T-helper 1 cell treated with Interleukin-12 subunit alpha and Interleukin-12 subunit beta and Interleukin-4 antibody, amounts not matched to agents 30 ng/mL and 1 ng/mL, for 36 hours (primary cell): Measurements from ENCODE around the gene MAST4. TPM values are rescaled to one million over a fixed set of nuclear protein-coding genes. Genes with fewer than 3 reads are reported as not detected.

Experiments used
- intact Hi-C: fragments of 100-400 bp; cut with micrococcal nuclease; formaldehyde crosslinking; loops from one replicate; pipeline ENCODE4 v1.15.1; 2024
- total RNA-seq: library from RNA; stranded (reverse); gene quantifications from 2 replicates; pipeline ENCODE4 v1.2.3, GENCODE V29; 2022

MAST4 gene
- total RNA-seq, 1 donor from 2014 or later: 65.8 TPM

- intact Hi-C loops: loop anchor here (5.0 kb wide), 1 partner anchor 582 kb away; no protein-coding TSS in a partner anchor
Observed at GRCh38 chr5:66889056-66889455, 292.9 kb downstream of the MAST4 start.

GRCh38 chr5:66889524-66889923 lies 293.3 kb downstream of the MAST4 start:
- intact Hi-C loops: loop anchor here (5.0 kb wide), 1 partner anchor 582 kb away; no protein-coding TSS in a partner anchor

- intact Hi-C loops: no loop called here
Observed at GRCh38 chr5:66891184-66891925, 295.2 kb downstream of the MAST4 start.

GRCh38 chr5:66892716-66893115 lies 296.5 kb downstream of the MAST4 start:
- intact Hi-C loops: no loop called here

GRCh38 chr5:66894480-66895240 lies 298.5 kb downstream of the MAST4 start:
- intact Hi-C loops: no loop called here

GRCh38 chr5:66896171-66896570 lies 300.0 kb downstream of the MAST4 start:
- intact Hi-C loops: no loop called here

GRCh38 chr5:66897356-66897755 lies 301.2 kb downstream of the MAST4 start:
- intact Hi-C loops: no loop called here

GRCh38 chr5:66898241-66898995 lies 302.2 kb downstream of the MAST4 start:
- intact Hi-C loops: no loop called here

GRCh38 chr5:66903218-66903617 lies 307.0 kb downstream of the MAST4 start:
- intact Hi-C loops: no loop called here

- intact Hi-C loops: no loop called here
Observed at GRCh38 chr5:66903709-66904108, 307.5 kb downstream of the MAST4 start.

GRCh38 chr5:66904189-66904588 lies 308.0 kb downstream of the MAST4 start:
- intact Hi-C loops: no loop called here

GRCh38 chr5:66906021-66906420 lies 309.8 kb downstream of the MAST4 start:
- intact Hi-C loops: no loop called here

GRCh38 chr5:66908230-66908629 lies 312.0 kb downstream of the MAST4 start:
- intact Hi-C loops: no loop called here

- intact Hi-C loops: no loop called here
Observed at GRCh38 chr5:66909364-66909763, 313.2 kb downstream of the MAST4 start.

GRCh38 chr5:66912787-66913186 lies 316.6 kb downstream of the MAST4 start:
- intact Hi-C loops: no loop called here

GRCh38 chr5:66915531-66915930 lies 319.3 kb downstream of the MAST4 start:
- intact Hi-C loops: no loop called here

GRCh38 chr5:66922881-66923280 lies 326.7 kb downstream of the MAST4 start:
- intact Hi-C loops: no loop called here

- intact Hi-C loops: no loop called here
Observed at GRCh38 chr5:66923457-66923856, 327.3 kb downstream of the MAST4 start.

GRCh38 chr5:66923922-66924321 lies 327.7 kb downstream of the MAST4 start:
- intact Hi-C loops: no loop called here

- intact Hi-C loops: no loop called here
Observed at GRCh38 chr5:66927140-66927539, 330.9 kb downstream of the MAST4 start.

GRCh38 chr5:66929281-66929680 lies 333.1 kb downstream of the MAST4 start:
- intact Hi-C loops: no loop called here

GRCh38 chr5:66929995-66930394 lies 333.8 kb downstream of the MAST4 start:
- intact Hi-C loops: no loop called here
